ENCODE measurements around the gene MYOM1.

DNA sequence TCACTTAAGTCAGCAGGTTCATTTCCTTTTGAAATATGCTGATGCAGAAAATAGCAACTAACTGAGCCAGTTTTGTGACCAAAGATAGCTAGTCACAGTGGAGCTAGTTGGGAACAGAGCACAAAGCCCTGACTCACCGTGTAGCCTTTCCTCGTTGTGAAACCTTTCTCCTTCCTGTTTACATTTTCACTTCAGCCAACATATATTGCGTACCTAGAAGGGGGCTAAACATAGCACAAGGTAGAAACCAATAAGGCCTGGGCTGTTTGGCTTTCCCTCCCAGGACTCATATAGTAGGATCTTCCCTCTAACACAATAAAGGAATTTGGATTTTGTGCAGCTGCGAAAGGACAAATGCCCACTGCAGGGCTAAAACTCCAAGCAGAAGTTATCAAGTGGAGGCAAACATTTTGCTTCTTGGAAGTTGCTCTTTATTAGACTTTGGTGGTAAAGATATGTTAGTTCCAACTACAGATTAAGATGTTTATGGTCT, 182.3 kb downstream of the MYOM1 start:
- TF ChIP-seq, protein P1, sequence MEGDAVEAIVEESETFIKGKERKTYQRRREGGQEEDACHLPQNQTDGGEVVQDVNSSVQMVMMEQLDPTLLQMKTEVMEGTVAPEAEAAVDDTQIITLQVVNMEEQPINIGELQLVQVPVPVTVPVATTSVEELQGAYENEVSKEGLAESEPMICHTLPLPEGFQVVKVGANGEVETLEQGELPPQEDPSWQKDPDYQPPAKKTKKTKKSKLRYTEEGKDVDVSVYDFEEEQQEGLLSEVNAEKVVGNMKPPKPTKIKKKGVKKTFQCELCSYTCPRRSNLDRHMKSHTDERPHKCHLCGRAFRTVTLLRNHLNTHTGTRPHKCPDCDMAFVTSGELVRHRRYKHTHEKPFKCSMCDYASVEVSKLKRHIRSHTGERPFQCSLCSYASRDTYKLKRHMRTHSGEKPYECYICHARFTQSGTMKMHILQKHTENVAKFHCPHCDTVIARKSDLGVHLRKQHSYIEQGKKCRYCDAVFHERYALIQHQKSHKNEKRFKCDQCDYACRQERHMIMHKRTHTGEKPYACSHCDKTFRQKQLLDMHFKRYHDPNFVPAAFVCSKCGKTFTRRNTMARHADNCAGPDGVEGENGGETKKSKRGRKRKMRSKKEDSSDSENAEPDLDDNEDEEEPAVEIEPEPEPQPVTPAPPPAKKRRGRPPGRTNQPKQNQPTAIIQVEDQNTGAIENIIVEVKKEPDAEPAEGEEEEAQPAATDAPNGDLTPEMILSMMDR (conservative IDR thresholded peaks at IDR 0.05) = no peak
- no peak for TF ChIP-seq ZFX (IDR thresholded peaks at IDR 0.05)
